Colonic mucosa (tissue), 4 donors: ENCODE data around the gene PCDHGA5. TPM values are rescaled to one million over a fixed set of nuclear protein-coding genes. Genes with fewer than 3 reads are reported as not detected.
"Not testable (repeated sequence)": the region's sequence is repeated elsewhere in the genome, so short reads cannot be mapped to it uniquely, and the experiment has no call there.

Experiments
- DNase-seq: peaks from one replicate; pipeline ENCODE4 v3.0.0-alpha.2; 2020
- H3K27ac ChIP-seq: fragments of 200-600 bp; one replicate; pipeline ENCODE4 v1.8.0; 2021
- H3K27me3 ChIP-seq: fragments of 200-600 bp; one replicate; pipeline ENCODE4 v1.8.0; 2021
- H3K36me3 ChIP-seq: fragments of 200-600 bp; one replicate; pipeline ENCODE4 v1.8.0; 2021
- H3K4me1 ChIP-seq: fragments of 200-600 bp; one replicate; pipeline ENCODE4 v1.8.0; 2021; ENCODE audit warnings: mild to moderate bottlenecking
- H3K4me3 ChIP-seq: fragments of 200-600 bp; one replicate; pipeline ENCODE4 v1.8.0; 2021
- H3K9ac ChIP-seq, 2 donors: one replicate each; pipeline ENCODE4 v1.7.0; 2013; ENCODE audit warnings: control low read depth in 2 of 2, low read depth in 2 of 2, low read length in 2 of 2
- H3K9me3 ChIP-seq: fragments of 200-600 bp; one replicate; pipeline ENCODE4 v1.8.0; 2021
- CTCF ChIP-seq: fragments of 200-600 bp; IDR thresholded peaks from one replicate; pipeline ENCODE4 v1.8.0; 2022; ENCODE audit warnings: antibody characterized with exemption, mild to moderate bottlenecking
- intact Hi-C: fragments of 100-400 bp; cut with DNase I; formaldehyde crosslinking; loops from one replicate; pipeline ENCODE4 v1.14.1; 2022
- total RNA-seq, 2 donors: library from RNA; stranded (reverse); fragmentation: NEBNext Ultra II Directional in 1 of 2; extraction: Animal tissue kit (Norgen Biotek cat#: 25700) in 1 of 2; gene quantifications; one replicate each; pipeline ENCODE4 v1.2.1, GENCODE V29; 2021
- donor health status: healthy.
- donor health status: DM: no; HTN: no; CAD: no.
- donor health status: DM: no; HTN: no; CAD: no.

The PCDHGA5 gene
- total RNA-seq, 2 donors from 2014 or later, result 0.52 to 1.1 TPM

- peak; percentile 40 for DNase-seq
- H3K27ac ChIP-seq, intact Hi-C loops, H3K27me3 ChIP-seq, H3K36me3 ChIP-seq, H3K9ac ChIP-seq, H3K4me1 ChIP-seq, H3K4me3 ChIP-seq, H3K9me3 ChIP-seq: not testable (repeated sequence)
- TF ChIP-seq CTCF, result peak; percentile 52
These were observed 34.0 kb downstream of the PCDHGA5 start, which contains the start of gene PCDHGB5 for GRCh38 chr5:141397756-141398551. TSS of gene PCDHGB5 (plus strand) at chr5:141397947. CDS start at chr5:141398128, 181 bp downstream.

DNA sequence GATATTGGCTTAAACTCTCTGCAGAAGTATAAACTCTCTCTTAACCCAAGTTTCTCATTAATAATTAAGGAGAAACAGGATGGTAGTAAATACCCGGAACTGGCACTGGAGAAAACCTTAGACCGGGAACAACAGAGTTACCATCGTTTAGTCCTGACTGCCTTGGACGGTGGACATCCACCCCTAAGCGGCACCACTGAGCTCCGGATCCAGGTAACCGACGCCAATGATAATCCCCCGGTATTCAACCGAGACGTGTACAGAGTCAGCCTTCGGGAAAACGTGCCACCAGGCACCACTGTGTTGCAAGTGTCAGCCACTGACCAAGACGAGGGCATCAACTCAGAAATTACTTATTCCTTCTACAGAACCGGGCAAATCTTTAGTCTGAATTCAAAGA, 34.6 kb downstream of the PCDHGA5 start:
- H3K4me1 ChIP-seq, result no peaks in the 10 kb centered on the region
- no peak overlapping the region for H3K4me3 ChIP-seq
- intact Hi-C loops, result no loop called here
- no peak for DNase-seq
- no peak overlapping the region for H3K27ac ChIP-seq
- no peaks in the 10 kb centered on the region for H3K36me3 ChIP-seq
- no peak for TF ChIP-seq CTCF
- H3K9ac ChIP-seq, result no peak overlapping the region
- no peaks in the 10 kb centered on the region for H3K27me3 ChIP-seq
- no peaks in the 10 kb centered on the region for H3K9me3 ChIP-seq

DNA sequence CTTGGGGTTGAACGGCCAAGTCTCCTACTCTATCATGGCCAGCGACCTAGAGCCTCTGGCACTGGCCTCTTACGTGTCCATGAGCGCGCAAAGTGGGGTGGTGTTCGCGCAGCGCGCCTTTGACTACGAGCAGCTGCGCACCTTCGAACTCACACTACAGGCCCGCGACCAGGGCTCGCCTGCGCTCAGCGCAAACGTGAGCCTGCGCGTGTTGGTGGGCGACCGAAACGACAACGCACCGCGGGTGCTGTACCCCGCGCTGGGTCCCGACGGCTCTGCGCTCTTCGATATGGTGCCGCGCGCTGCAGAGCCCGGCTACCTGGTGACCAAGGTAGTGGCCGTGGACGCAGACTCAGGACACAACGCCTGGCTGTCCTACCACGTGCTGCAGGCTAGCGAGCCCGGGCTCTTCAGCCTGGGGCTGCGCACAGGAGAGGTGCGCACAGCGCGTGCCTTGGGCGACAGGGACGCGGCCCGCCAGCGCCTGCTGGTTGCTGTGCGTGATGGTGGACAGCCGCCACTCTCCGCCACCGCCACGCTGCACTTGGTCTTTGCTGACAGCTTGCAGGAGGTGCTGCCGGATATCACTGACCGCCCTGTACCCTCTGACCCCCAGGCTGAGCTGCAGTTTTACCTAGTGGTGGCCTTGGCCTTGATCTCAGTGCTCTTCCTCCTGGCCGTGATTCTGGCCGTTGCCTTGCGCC, 35.7 kb downstream of the PCDHGA5 start:
- intact Hi-C loops, result no loop called here
- Histone ChIP-seq H3K9ac (no peak overlapping the region), H3K27me3 (no peaks in the 10 kb centered on the region), H3K27ac (no peak overlapping the region), H3K36me3 (no peaks in the 10 kb centered on the region), H3K4me3 (no peak overlapping the region), H3K9me3 (no peaks in the 10 kb centered on the region), H3K4me1 (no peaks in the 10 kb centered on the region)
- no peak for TF ChIP-seq CTCF
- DNase-seq, result no peak

DNA sequence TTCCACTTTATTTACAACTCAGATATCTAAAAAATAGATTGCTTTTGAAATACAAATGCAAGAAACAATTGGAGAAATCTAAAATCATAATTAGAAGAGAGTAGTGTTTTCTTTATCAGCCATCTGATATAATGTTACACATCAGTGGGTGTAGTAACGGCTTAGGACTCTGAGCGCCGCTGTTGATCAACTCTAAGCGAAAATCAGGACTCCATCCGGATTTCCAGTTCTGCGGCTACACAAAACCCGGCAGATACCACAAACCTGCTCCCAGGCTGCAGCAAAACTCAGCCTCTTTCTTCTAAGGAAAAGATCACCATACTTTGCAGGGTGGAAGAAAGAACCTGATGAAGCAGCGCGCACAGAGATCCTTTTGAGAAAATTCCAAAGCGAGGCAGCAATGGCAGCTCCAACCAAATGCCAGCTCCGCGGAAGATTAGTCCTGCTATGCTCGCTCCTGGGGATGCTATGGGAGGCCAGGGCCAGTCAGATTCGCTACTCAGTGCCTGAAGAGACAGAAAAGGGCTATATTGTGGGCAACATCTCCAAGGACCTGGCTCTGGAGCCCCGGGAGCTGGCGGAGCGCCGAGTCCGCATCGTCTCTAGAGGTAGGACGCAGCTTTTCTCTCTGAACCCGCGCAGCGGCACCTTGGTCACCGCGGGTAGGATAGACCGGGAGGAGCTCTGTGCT, 38.7 kb downstream of the PCDHGA5 start, which contains the start of gene PCDHGA9:
Gene PCDHGA9 (plus strand): TSS at position 226 of the 691 bp plus-strand sequence. CDS start 175 bp downstream, at position 401.
- Histone ChIP-seq H3K27me3 (no peaks in the 10 kb centered on the region), H3K27ac (no peak within 1 kb of the TSS), H3K4me1 (no peaks in the 10 kb centered on the region), H3K9me3 (no peaks in the 10 kb centered on the region), H3K4me3 (no peak within 1 kb of the TSS), H3K36me3 (no peaks in the 10 kb centered on the region), H3K9ac (no peak within 1 kb of the TSS)
- DNase-seq, result no peak
- TF ChIP-seq CTCF, result no peak
- intact Hi-C loops, result no loop called here

- Histone ChIP-seq H3K27me3 (no peaks in the 10 kb centered on the region), H3K9ac (no peak overlapping the region), H3K4me3 (no peak overlapping the region), H3K9me3 (no peaks in the 10 kb centered on the region), H3K27ac (no peak overlapping the region), H3K4me1 (no peaks in the 10 kb centered on the region), H3K36me3 (no peaks in the 10 kb centered on the region)
- intact Hi-C loops, result no loop called here
- no peak for TF ChIP-seq CTCF
- no peak for DNase-seq
These were observed 39.4 kb downstream of the PCDHGA5 start for GRCh38 chr5:141403387-141403786.

DNA sequence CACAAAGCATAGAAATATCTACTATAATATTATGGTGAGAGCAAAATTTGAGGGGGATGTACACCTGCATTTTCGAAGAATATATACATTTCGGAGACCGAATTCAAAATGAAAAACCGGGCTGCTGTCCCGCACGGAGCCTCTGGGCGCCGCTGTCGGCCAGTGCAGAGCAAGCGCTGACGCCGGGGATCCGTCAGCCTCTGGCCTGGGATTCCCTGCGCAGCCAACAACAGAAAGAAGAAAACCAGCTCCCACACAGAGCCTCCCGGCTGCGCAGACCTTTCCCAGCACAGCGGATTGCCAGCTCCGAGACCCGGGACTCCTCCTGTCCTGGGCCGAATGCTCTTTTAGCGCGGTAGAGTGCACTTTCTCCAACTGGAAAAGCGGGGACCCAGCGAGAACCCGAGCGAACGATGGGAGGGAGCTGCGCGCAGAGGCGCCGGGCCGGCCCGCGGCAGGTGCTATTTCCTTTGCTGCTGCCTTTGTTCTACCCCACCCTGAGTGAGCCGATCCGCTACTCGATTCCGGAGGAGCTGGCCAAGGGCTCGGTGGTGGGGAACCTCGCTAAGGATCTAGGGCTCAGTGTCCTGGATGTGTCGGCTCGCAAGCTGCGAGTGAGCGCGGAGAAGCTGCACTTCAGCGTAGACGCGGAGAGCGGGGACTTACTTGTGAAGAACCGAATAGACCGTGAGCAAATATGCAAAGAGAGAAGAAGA, 44.0 kb downstream of the PCDHGA5 start, which contains the start of gene PCDHGB6:
Gene PCDHGB6 (plus strand): TSS at position 232 of the 716 bp plus-strand sequence. CDS start 182 bp downstream, at position 414.
- H3K27ac ChIP-seq, H3K36me3 ChIP-seq, H3K9me3 ChIP-seq, H3K9ac ChIP-seq, intact Hi-C loops, H3K4me3 ChIP-seq, H3K4me1 ChIP-seq, H3K27me3 ChIP-seq: not testable (repeated sequence)
- peak; percentile 38 for DNase-seq
